ENCODE data around the gene PKP2. TPM values are rescaled to one million over a fixed set of nuclear protein-coding genes. Genes with fewer than 3 reads are reported as not detected.

Gene PKP2
- total RNA-seq, 2 experiments from 2014 or later, result 0.13 to 0.23 TPM

GRCh38 chr12:32917094-32917611, 20.6 kb upstream of the PKP2 start:
- Mint-ChIP-seq H3K9me3 (no peaks in the 10 kb centered on the region), H3K4me3 (no peak overlapping the region), H3K27ac (no peak overlapping the region), H3K27me3 (peaks cover 9% of the 10 kb centered on the region), H3K36me3 (ENCODE audit: low read depth) (no peaks in the 10 kb centered on the region), H3K4me1 (ENCODE audit: low read depth) (no peaks in the 10 kb centered on the region)
- CTCF ChIA-PET, result interaction anchor here (4.7 kb wide), 1 partner anchor 162 kb away, joined by 30 read pairs; the partner anchor contains the start of gene YARS2
- no peak for TF ChIP-seq CTCF (IDR thresholded peaks at IDR 0.05)
- intact Hi-C loops (cut with micrococcal nuclease), result loop anchor here (5.0 kb wide), 1 partner anchor 160 kb away; the partner anchor contains the start of gene YARS2
- DNase-seq (no peak), ATAC-seq (no peak)
- POLR2A ChIA-PET, result interaction anchor here (0.6 kb wide), 1 partner anchor 414 kb away, joined by 4 read pairs; no protein-coding TSS in a partner anchor

- Mint-ChIP-seq H3K36me3 (ENCODE audit: low read depth) (no peaks in the 10 kb centered on the region), H3K9me3 (peaks cover 2% of the 10 kb centered on the region), H3K4me1 (ENCODE audit: low read depth) (no peaks in the 10 kb centered on the region), H3K4me3 (no peak overlapping the region), H3K27me3 (peaks cover 4% of the 10 kb centered on the region), H3K27ac (no peak overlapping the region)
- ATAC-seq (no peak), DNase-seq (no peak)
- intact Hi-C loops (cut with micrococcal nuclease), result no loop called here
- no peak for TF ChIP-seq CTCF (IDR thresholded peaks at IDR 0.05)
- ChIA-PET CTCF (no interaction called here), POLR2A (no interaction called here)
These were observed 11.4 kb upstream of the PKP2 start for GRCh38 chr12:32907898-32908476.

- no peak for TF ChIP-seq CTCF (IDR thresholded peaks at IDR 0.05)
- Mint-ChIP-seq H3K27ac (no peak overlapping the region), H3K27me3 (peaks cover 6% of the 10 kb centered on the region), H3K9me3 (peaks cover 2% of the 10 kb centered on the region), H3K36me3 (ENCODE audit: low read depth) (no peaks in the 10 kb centered on the region), H3K4me3 (no peak overlapping the region), H3K4me1 (ENCODE audit: low read depth) (no peaks in the 10 kb centered on the region)
- DNase-seq (no peak), ATAC-seq (no peak)
- ChIA-PET POLR2A (interaction anchor here (0.7 kb wide), 1 partner anchor 1039 kb away, joined by 3 read pairs; no protein-coding TSS in a partner anchor), CTCF (no interaction called here)
- intact Hi-C loops (cut with micrococcal nuclease), result no loop called here
These were observed 10.6 kb upstream of the PKP2 start for GRCh38 chr12:32907166-32907565.

- intact Hi-C loops (cut with micrococcal nuclease), result no loop called here
- no peak for TF ChIP-seq CTCF (IDR thresholded peaks at IDR 0.05)
- ATAC-seq (no peak), DNase-seq (peak; percentile 6)
- Mint-ChIP-seq H3K27me3 (peaks cover 6% of the 10 kb centered on the region), H3K9me3 (no peaks in the 10 kb centered on the region), H3K36me3 (ENCODE audit: low read depth) (no peaks in the 10 kb centered on the region), H3K27ac (no peak overlapping the region), H3K4me1 (ENCODE audit: low read depth) (no peaks in the 10 kb centered on the region), H3K4me3 (no peak overlapping the region)
- ChIA-PET CTCF (no interaction called here), POLR2A (interaction anchor here (0.7 kb wide), 1 partner anchor 1040 kb away, joined by 3 read pairs; no protein-coding TSS in a partner anchor)
These were observed 10.0 kb upstream of the PKP2 start for GRCh38 chr12:32906399-32907165.

GRCh38 chr12:32903763-32904162, 7.2 kb upstream of the PKP2 start:
- H3K27me3 Mint-ChIP-seq, result peaks cover 12% of the 10 kb centered on the region
- no peak overlapping the region for H3K27ac Mint-ChIP-seq
- ChIA-PET POLR2A (no interaction called here), CTCF (no interaction called here)
- no peaks in the 10 kb centered on the region for H3K36me3 Mint-ChIP-seq (ENCODE audit: low read depth)
- ATAC-seq (no peak), DNase-seq (no peak)
- no peaks in the 10 kb centered on the region for H3K9me3 Mint-ChIP-seq
- intact Hi-C loops (cut with micrococcal nuclease), result no loop called here
- H3K4me3 Mint-ChIP-seq, result no peak overlapping the region
- no peaks in the 10 kb centered on the region for H3K4me1 Mint-ChIP-seq (ENCODE audit: low read depth)
- no peak for TF ChIP-seq CTCF (IDR thresholded peaks at IDR 0.05)

All from activated CD8-positive, alpha-beta T cell treated with anti-CD3 and anti-CD28 coated beads for 36 hours (primary cell).